Measurements from ENCODE around the gene THSD4. TPM values are rescaled to one million over a fixed set of nuclear protein-coding genes. Genes with fewer than 3 reads are reported as not detected.

The THSD4 gene
- polyA plus RNA-seq, 1 experiment: 45.8 TPM

- Histone ChIP-seq H3K27ac (ENCODE audit: low read depth, low read length) (no peak overlapping the region), H3K4me3 (ENCODE audit: low read depth, low read length) (no peak overlapping the region), H3K27me3 (ENCODE audit: control insufficient read depth, insufficient read depth, low read length) (no peaks in the 10 kb centered on the region), H3K9me3 (ENCODE audit: control insufficient read depth, insufficient read depth, low read length) (no peaks in the 10 kb centered on the region)
- TF ChIP-seq, protein P1, sequence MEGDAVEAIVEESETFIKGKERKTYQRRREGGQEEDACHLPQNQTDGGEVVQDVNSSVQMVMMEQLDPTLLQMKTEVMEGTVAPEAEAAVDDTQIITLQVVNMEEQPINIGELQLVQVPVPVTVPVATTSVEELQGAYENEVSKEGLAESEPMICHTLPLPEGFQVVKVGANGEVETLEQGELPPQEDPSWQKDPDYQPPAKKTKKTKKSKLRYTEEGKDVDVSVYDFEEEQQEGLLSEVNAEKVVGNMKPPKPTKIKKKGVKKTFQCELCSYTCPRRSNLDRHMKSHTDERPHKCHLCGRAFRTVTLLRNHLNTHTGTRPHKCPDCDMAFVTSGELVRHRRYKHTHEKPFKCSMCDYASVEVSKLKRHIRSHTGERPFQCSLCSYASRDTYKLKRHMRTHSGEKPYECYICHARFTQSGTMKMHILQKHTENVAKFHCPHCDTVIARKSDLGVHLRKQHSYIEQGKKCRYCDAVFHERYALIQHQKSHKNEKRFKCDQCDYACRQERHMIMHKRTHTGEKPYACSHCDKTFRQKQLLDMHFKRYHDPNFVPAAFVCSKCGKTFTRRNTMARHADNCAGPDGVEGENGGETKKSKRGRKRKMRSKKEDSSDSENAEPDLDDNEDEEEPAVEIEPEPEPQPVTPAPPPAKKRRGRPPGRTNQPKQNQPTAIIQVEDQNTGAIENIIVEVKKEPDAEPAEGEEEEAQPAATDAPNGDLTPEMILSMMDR (IDR thresholded peaks at IDR 0.05; ENCODE audit: low read depth, low read length): no peak
- DNase-seq (ENCODE audit: low read depth, low spot score): no peak
- CTCF ChIA-PET: interaction anchor here (0.7 to 3.7 kb wide), 2 partner anchors 21 to 148 kb away, joined by 3 to 15 read pairs; no protein-coding TSS in a partner anchor
- POLR2A ChIA-PET: no interaction called here
These were observed 480.7 kb downstream of the THSD4 start for GRCh38 chr15:71595846-71596553.

DNA sequence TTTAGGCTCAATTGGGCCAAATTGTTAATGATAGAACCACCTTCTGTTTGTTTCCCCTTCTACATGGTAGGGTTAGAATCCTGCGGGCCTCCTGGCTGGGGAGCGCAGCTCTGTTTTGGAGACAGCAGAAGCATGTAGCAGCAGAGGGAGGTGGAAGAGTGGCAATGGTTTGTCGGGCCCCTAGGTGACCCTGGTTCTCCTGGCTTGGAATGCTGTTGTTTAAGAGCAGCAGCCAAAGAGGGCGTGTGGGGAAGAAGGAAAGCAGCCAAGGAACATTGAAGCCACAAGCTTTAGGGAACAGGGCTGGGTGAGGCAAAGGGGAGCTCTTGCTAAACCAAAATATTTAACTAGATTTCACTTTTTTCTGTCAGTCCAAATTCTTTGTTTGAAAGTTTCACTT lies 481.4 kb downstream of the THSD4 start:
- ChIA-PET CTCF (interaction anchor here (0.7 to 3.7 kb wide), 2 partner anchors 21 to 147 kb away, joined by 3 to 15 read pairs; no protein-coding TSS in a partner anchor), POLR2A (no interaction called here)
- Histone ChIP-seq H3K27me3 (ENCODE audit: control insufficient read depth, insufficient read depth, low read length) (no peaks in the 10 kb centered on the region), H3K9me3 (ENCODE audit: control insufficient read depth, insufficient read depth, low read length) (no peaks in the 10 kb centered on the region), H3K4me3 (ENCODE audit: low read depth, low read length) (no peak overlapping the region), H3K27ac (ENCODE audit: low read depth, low read length) (no peak overlapping the region)
- TF ChIP-seq, protein P1 (IDR thresholded peaks at IDR 0.05; ENCODE audit: low read depth, low read length): no peak
- DNase-seq (ENCODE audit: low read depth, low spot score): no peak

DNA sequence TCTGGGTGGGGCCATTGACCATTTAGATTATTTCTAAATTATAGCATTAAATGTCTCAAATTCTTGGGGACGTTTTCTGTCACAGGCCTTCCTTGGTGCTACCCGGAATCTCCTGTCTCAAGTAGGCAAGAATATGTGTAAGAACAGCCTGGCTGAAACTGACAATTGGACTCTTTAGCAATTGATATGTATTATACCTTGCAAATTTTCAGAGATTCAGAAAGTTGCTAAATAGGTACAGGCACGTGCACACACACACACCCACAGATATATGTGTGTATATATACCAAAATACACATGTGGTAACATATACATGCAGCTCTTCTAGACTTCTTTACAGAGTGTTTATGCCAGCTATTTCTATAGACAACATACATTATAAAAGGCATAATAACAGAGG lies 481.9 kb downstream of the THSD4 start:
- Histone ChIP-seq H3K27ac (ENCODE audit: low read depth, low read length) (no peak overlapping the region), H3K27me3 (ENCODE audit: control insufficient read depth, insufficient read depth, low read length) (no peaks in the 10 kb centered on the region), H3K4me3 (ENCODE audit: low read depth, low read length) (no peak overlapping the region), H3K9me3 (ENCODE audit: control insufficient read depth, insufficient read depth, low read length) (no peaks in the 10 kb centered on the region)
- ChIA-PET POLR2A (no interaction called here), CTCF (interaction anchor here (0.6 to 3.7 kb wide), 3 partner anchors 22 to 206 kb away, joined by 3 to 15 read pairs (median 4); no protein-coding TSS in a partner anchor)
- TF ChIP-seq, protein P1 (IDR thresholded peaks at IDR 0.05; ENCODE audit: low read depth, low read length): no peak
- DNase-seq (ENCODE audit: low read depth, low spot score): no peak

DNA sequence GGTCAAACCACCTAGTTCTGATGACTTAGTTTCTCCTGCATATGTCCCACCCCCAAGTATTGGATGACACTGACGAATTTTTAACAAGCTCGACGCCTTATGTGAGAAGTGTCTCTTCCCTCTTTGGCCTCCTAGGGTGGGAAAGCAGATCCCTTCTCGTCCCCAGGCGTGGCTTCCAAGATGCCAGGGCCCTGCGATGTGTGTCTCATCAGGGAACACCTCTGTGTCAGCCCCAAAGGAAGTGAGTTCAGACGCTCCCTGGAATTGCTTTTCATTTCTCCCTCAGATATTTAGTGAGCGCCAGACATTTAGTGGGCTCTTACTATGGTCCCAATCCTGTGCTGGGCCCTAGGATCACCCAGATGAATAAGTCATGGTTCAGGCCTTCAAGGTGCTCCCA lies 482.4 kb downstream of the THSD4 start:
- TF ChIP-seq, protein P1 (IDR thresholded peaks at IDR 0.05; ENCODE audit: low read depth, low read length): no peak
- Histone ChIP-seq H3K27ac (ENCODE audit: low read depth, low read length) (no peak overlapping the region), H3K9me3 (ENCODE audit: control insufficient read depth, insufficient read depth, low read length) (no peaks in the 10 kb centered on the region), H3K4me3 (ENCODE audit: low read depth, low read length) (no peak overlapping the region), H3K27me3 (ENCODE audit: control insufficient read depth, insufficient read depth, low read length) (no peaks in the 10 kb centered on the region)
- CTCF ChIA-PET: interaction anchor here (0.6 to 3.7 kb wide), 2 partner anchors 22 to 206 kb away, joined by 4 to 15 read pairs; no protein-coding TSS in a partner anchor
- no peak for DNase-seq (ENCODE audit: low read depth, low spot score)
- POLR2A ChIA-PET: no interaction called here

DNA sequence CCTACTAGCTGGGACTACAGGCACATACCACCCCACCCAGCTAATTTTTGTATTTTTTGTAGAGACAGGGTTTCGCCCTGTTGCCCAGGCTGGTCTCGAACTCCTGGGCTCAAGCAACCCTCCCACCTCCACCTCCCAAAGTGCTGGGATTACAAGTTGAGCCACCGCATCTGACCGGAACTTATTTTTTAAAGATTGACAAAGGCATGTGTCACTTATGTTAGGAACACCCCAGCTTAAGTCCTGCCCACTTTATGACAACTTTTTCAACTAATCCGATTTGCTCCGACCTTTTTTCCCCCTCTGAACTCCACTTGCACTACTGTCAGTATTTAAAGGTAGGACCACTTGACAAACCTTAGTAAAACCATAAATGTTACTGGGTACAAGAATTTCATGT lies 483.5 kb downstream of the THSD4 start:
- Histone ChIP-seq H3K27ac (ENCODE audit: low read depth, low read length) (no peak overlapping the region), H3K27me3 (ENCODE audit: control insufficient read depth, insufficient read depth, low read length) (no peaks in the 10 kb centered on the region), H3K9me3 (ENCODE audit: control insufficient read depth, insufficient read depth, low read length) (no peaks in the 10 kb centered on the region), H3K4me3 (ENCODE audit: low read depth, low read length) (no peak overlapping the region)
- TF ChIP-seq, protein P1 (IDR thresholded peaks at IDR 0.05; ENCODE audit: low read depth, low read length): no peak
- DNase-seq (ENCODE audit: low read depth, low spot score): no peak
- CTCF ChIA-PET: interaction anchor here (1.2 kb wide), 1 partner anchor 23 kb away, joined by 4 read pairs; no protein-coding TSS in a partner anchor
- POLR2A ChIA-PET: no interaction called here

All from AG04450 (cell line).